ENCODE measurements around the gene BUD31.
"Not testable (repeated sequence)": the region's sequence is repeated elsewhere in the genome, so short reads cannot be mapped to it uniquely, and the experiment has no call there.

The BUD31 gene

GRCh38 chr7:99380823-99381663 lies 27.7 kb upstream of the BUD31 start:
- DNase-seq = peak; percentile 75 to 98 (median 88)

- DNase-seq = no peak
These were observed 27.1 kb upstream of the BUD31 start for GRCh38 chr7:99381664-99382075.

GRCh38 chr7:99383203-99383602 lies 25.6 kb upstream of the BUD31 start:
- no peak for DNase-seq

- DNase-seq = no peak
These were observed 24.9 kb upstream of the BUD31 start for GRCh38 chr7:99383791-99384370.

GRCh38 chr7:99384523-99384922 lies 24.2 kb upstream of the BUD31 start:
- DNase-seq = no peak

GRCh38 chr7:99385564-99385963 lies 23.2 kb upstream of the BUD31 start:
- DNase-seq = no peak

- DNase-seq = peak in 2 of 5 experiments; percentile 24 to 66
These were observed 22.1 kb upstream of the BUD31 start for GRCh38 chr7:99386584-99387238.

GRCh38 chr7:99387239-99387635 lies 21.5 kb upstream of the BUD31 start:
- DNase-seq = not testable (repeated sequence)

- DNase-seq = no peak
These were observed 20.9 kb upstream of the BUD31 start for GRCh38 chr7:99387912-99388311.

- DNase-seq = no peak
These were observed 19.0 kb upstream of the BUD31 start for GRCh38 chr7:99389772-99390171.

GRCh38 chr7:99390941-99391602 lies 17.7 kb upstream of the BUD31 start:
- no peak for DNase-seq

GRCh38 chr7:99392046-99392445 lies 16.7 kb upstream of the BUD31 start:
- DNase-seq = no peak

- DNase-seq = peak; percentile 62 to 91 (median 76)
These were observed 16.0 kb upstream of the BUD31 start for GRCh38 chr7:99392659-99393354.

GRCh38 chr7:99393355-99394187 lies 15.2 kb upstream of the BUD31 start:
- no peak for DNase-seq

GRCh38 chr7:99394188-99394502 lies 14.6 kb upstream of the BUD31 start:
- DNase-seq = no peak

- no peak for DNase-seq
These were observed 13.0 kb upstream of the BUD31 start for GRCh38 chr7:99395616-99396327.

- no peak for DNase-seq
These were observed 12.1 kb upstream of the BUD31 start for GRCh38 chr7:99396418-99397296.

- no peak for DNase-seq
These were observed 11.3 kb upstream of the BUD31 start for GRCh38 chr7:99397297-99397983.

- DNase-seq = no peak
These were observed 9.8 kb upstream of the BUD31 start for GRCh38 chr7:99398891-99399445.

Data from T-helper 2 cell (primary cell).